ENCODE data around the gene PCDH1. TPM values are rescaled to one million over a fixed set of nuclear protein-coding genes. Genes with fewer than 3 reads are reported as not detected.
A peak's percentile ranks its signal among the peaks of the same experiment; 100 is the strongest.

The PCDH1 gene
- total and polyA plus RNA-seq, 11 donors, result 10.2 to 106 (median 19.2) TPM

DNA sequence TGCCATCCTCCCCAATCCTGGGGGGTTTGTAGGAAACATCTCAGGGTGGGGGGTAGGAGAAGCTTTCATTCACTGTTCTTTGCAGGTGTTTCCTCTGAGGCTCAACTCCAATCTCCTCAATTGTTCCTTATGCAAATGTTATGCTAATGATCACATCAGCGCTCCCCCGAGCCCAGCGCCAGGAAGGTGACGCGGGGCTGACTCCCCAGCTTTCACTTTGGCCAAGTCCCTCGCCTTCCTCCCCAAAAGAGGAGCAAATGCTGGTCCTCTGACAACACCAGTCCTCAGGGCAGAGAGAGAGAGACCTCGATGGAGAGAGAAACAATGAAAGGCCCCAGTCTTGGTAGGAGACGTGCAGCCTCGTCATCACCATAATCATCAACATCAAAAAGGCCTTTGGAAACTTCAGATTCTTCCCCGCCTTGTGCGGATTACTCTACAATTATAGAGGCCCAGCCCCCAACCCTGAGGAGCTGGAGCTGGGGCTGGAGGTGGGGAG, 39.1 kb downstream of the PCDH1 start:
- Histone ChIP-seq H3K36me3 (no peaks in the 10 kb centered on the region), H3K9me3 (no peaks in the 10 kb centered on the region), H3K4me3 (no peak overlapping the region), H3K27me3 (peaks cover 0 to 10% (median 0%) of the 10 kb centered on the region in 9 donors), H3K4me1 (peaks cover 11 to 95% (median 72%) of the 10 kb centered on the region in 12 donors), H3K27ac (peak overlapping the region; percentile 10 to 87 (median 65))
- peak in 2 of 4 donors; percentile 4 to 67 for ATAC-seq
- TF ChIP-seq, protein P1, sequence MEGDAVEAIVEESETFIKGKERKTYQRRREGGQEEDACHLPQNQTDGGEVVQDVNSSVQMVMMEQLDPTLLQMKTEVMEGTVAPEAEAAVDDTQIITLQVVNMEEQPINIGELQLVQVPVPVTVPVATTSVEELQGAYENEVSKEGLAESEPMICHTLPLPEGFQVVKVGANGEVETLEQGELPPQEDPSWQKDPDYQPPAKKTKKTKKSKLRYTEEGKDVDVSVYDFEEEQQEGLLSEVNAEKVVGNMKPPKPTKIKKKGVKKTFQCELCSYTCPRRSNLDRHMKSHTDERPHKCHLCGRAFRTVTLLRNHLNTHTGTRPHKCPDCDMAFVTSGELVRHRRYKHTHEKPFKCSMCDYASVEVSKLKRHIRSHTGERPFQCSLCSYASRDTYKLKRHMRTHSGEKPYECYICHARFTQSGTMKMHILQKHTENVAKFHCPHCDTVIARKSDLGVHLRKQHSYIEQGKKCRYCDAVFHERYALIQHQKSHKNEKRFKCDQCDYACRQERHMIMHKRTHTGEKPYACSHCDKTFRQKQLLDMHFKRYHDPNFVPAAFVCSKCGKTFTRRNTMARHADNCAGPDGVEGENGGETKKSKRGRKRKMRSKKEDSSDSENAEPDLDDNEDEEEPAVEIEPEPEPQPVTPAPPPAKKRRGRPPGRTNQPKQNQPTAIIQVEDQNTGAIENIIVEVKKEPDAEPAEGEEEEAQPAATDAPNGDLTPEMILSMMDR (IDR thresholded peaks at IDR 0.05), result no peak
- intact Hi-C loops (cut with DNase I), result loop anchor here in 1 of 10 donors (5.0 kb wide), 1 partner anchor 38 kb away; the partner anchor contains the start of gene PCDH1
- WGBS, 4 donors, result 26 to 38% (median 35%) methylated on average over 11 of the region's 11 CpGs
- peak in 2 of 5 donors; percentile 48 to 51 for DNase-seq

DNA sequence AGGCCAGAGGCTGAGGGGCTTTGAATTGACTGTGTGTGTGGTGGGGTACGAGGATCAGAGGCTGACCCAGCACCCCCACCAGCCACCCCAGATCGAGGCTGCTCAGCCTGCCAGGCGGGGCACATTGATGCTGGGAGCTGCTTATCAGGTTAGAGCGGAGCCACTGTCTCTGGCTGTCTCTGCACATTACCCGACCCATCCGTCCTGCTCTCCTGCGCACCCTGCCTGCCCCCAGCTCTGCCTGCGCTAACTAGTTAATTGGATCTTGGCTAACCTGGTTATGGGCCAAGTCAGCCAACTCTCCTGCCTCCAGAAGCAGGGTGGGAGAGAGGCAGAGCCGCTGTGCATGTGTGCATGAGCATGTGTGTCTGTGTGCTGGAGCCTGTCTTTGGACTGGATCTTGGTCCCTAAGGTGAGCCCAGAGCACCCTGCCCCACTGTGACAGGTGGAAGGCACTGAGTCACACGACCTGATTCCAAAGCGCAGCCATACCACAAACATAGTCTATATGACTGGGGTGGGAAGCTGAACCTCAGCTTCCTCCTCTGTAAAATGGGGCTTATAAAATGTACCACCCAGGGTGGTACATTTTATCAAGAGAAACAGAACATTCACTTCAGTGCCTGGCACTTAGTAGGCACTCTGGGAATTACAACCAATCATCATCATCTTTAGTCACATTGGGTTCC, 39.7 kb downstream of the PCDH1 start:
- peaks cover 11 to 90% (median 72%) of the 10 kb centered on the region in 12 donors for H3K4me1 ChIP-seq
- no peaks in the 10 kb centered on the region for H3K9me3 ChIP-seq

DNA sequence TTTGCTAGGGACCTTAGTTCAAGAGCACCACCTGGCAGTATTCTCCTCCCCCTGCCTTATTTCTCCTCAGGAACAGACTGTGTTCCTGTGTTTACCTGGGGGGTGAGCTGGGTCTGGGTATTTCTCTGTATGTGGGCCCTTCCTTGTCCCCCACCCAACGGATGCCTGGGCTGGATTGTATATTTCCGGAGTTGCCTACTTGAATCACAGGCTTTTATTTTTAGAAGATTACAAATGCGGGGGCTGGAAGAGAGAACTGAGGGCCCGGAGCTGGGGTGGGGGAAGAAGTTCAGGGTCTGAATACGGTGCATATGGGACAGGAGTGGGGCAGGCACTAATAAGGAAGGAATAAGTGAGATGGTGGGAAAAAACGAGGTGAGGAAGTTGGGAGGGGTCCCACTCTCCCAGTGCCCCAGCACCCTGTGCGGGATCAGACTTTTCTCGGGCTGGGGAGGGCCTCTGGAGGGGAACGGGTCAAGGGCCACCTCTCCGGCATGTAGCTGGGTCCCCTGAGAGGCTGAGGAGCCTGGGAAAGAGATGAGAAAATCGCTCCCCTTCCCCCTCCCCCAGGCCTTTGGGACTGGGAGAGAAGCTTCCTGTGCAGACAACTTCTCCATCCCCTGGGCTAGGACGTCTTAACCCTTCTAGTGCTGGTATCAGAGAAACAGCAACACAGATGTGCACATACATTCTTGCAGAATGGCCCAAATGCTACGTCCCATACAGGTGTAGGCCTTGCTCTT, 42.1 kb downstream of the PCDH1 start:
- Histone ChIP-seq H3K9me3 (no peaks in the 10 kb centered on the region), H3K27me3 (peaks cover 0 to 10% (median 0%) of the 10 kb centered on the region in 9 donors), H3K4me1 (peaks cover 8 to 68% (median 61%) of the 10 kb centered on the region in 12 donors), H3K27ac (peak overlapping the region; percentile 41 to 91 (median 76)), H3K36me3 (no peaks in the 10 kb centered on the region), H3K4me3 (peak overlapping the region in 6 of 12 donors; percentile 8 to 18 (median 16))
- intact Hi-C loops (cut with DNase I), result loop anchor here in 1 of 10 donors (5.0 kb wide), 1 partner anchor 41 kb away; the partner anchor contains the start of gene PCDH1
- ATAC-seq (peak; percentile 64 to 81 (median 69)), DNase-seq (peak; percentile 73 to 85 (median 79))
- WGBS, 4 donors, result 10 to 13% (median 11%) methylated on average over 13 of the region's 13 CpGs
- TF ChIP-seq POLR2A (IDR thresholded peaks at IDR 0.05), result no peak
- TF ChIP-seq, protein P1 (IDR thresholded peaks at IDR 0.05), result no peak

More for the DNA sequence above, 39.7 kb downstream of the PCDH1 start:
- Histone ChIP-seq H3K27ac (peak overlapping the region in 11 of 12 donors; percentile 38 to 87 (median 65)), H3K36me3 (no peaks in the 10 kb centered on the region), H3K4me3 (no peak overlapping the region), H3K27me3 (peaks cover 0 to 10% (median 0%) of the 10 kb centered on the region in 9 donors)
- no peak for DNase-seq
- no peak for TF ChIP-seq POLR2A (IDR thresholded peaks at IDR 0.05)
- TF ChIP-seq, protein P1 (IDR thresholded peaks at IDR 0.05), result no peak
- intact Hi-C loops (cut with DNase I), result loop anchor here in 1 of 10 donors (5.0 kb wide), 1 partner anchor 39 kb away; the partner anchor contains the start of gene PCDH1
- WGBS, 4 donors, result 31 to 43% (median 36%) methylated on average over 7 to 11 of the region's 11 CpGs
- no peak for ATAC-seq

Data from heart left ventricle (tissue), 16 donors.